HepG2 (cell line): Measurements from ENCODE around the gene MFNG. TPM values are rescaled to one million over a fixed set of nuclear protein-coding genes. Genes with fewer than 3 reads are reported as not detected.

ENCODE experiments used
- HOXA7 ChIP-seq: sonication (generic); formaldehyde crosslinking; IDR thresholded peaks from 2 replicates; pipeline ENCODE4 v1.8.1; 2022; ENCODE audit warnings: mild to moderate bottlenecking, missing genetic modification reagents, moderate library complexity
- KLF9 ChIP-seq: IDR thresholded peaks from 2 replicates; pipeline ENCODE4 v1.6.1; 2016; ENCODE audit warnings: low read depth
- NAIF1 ChIP-seq: sonication (generic); formaldehyde crosslinking; IDR thresholded peaks from 2 replicates; pipeline ENCODE4 v1.5.0; 2020; ENCODE audit warnings: mild to moderate bottlenecking, missing genetic modification reagents, borderline replicate concordance
- PRDM10 ChIP-seq: sonication (generic); formaldehyde crosslinking; IDR thresholded peaks from 2 replicates; pipeline ENCODE4 v1.4.0; 2020; ENCODE audit warnings: low read depth, missing genetic modification reagents
- SMAD3 ChIP-seq: sonication (generic); formaldehyde crosslinking; IDR thresholded peaks from 2 replicates; pipeline ENCODE4 v1.4.0; 2020; ENCODE audit warnings: missing genetic modification reagents
- SMARCC2 ChIP-seq: fragments of 450-650 bp; IDR thresholded peaks from 2 replicates; pipeline ENCODE4 v1.6.1; 2017; ENCODE audit warnings: antibody characterized with exemption, mild to moderate bottlenecking
- SP4 ChIP-seq: sonication (generic); formaldehyde crosslinking; IDR thresholded peaks from 2 replicates; pipeline ENCODE4 v1.8.1; 2023; ENCODE audit warnings: mild to moderate bottlenecking, missing genetic modification reagents
- TBP ChIP-seq: sonication (generic); formaldehyde crosslinking; IDR thresholded peaks from 2 replicates; pipeline ENCODE4 v1.5.0; 2020; ENCODE audit warnings: missing genetic modification reagents
- TFAP4 ChIP-seq: sonication (generic); IDR thresholded peaks from 2 replicates; pipeline ENCODE4 v1.6.1; 2016; ENCODE audit warnings: low read depth, borderline replicate concordance
- ZC3H13 ChIP-seq: sonication (generic); formaldehyde crosslinking; IDR thresholded peaks from 2 replicates; pipeline ENCODE4 v1.8.1; 2023; ENCODE audit warnings: mild to moderate bottlenecking, missing genetic modification reagents, moderate library complexity
- ZMYM4 ChIP-seq: sonication (generic); formaldehyde crosslinking; IDR thresholded peaks from 2 replicates; pipeline ENCODE4 v1.8.1; 2023; ENCODE audit warnings: mild to moderate bottlenecking, missing genetic modification reagents
- ZNF263 ChIP-seq: sonication (generic); formaldehyde crosslinking; IDR thresholded peaks from 2 replicates; pipeline ENCODE4 v1.4.0; 2020; ENCODE audit warnings: missing genetic modification reagents
- ZNF598 ChIP-seq: sonication (generic); formaldehyde crosslinking; IDR thresholded peaks from 2 replicates; pipeline ENCODE4 v1.5.1; 2020; ENCODE audit warnings: mild to moderate bottlenecking, missing genetic modification reagents, borderline replicate concordance
- ZNF672 ChIP-seq: sonication (generic); formaldehyde crosslinking; IDR thresholded peaks from 2 replicates; pipeline ENCODE4 v1.8.1; 2022; ENCODE audit warnings: missing genetic modification reagents
- ZSCAN29 ChIP-seq: sonication (generic); formaldehyde crosslinking; conservative IDR thresholded peaks from 2 replicates; pipeline ENCODE4 v1.4.0; 2020; ENCODE audit warnings: mild to moderate bottlenecking, missing genetic modification reagents
- polyA plus RNA-seq, 8 experiments: library from polyadenylated mRNA; depleted of rRNA in 3 of 8; stranded (reverse) in 7 of 8; unstranded in 1 of 8; fragments of >200 nt; fragmentation: Illumina TruSeq in 4 of 8; extraction: Trizol in 4 of 8; gene quantifications; 2 replicates each; pipeline versions ENCODE4 v1.2.1 to v1.2.3, GENCODE V29; 2011 to 2016; ENCODE audit warnings: low read depth in 4 of 8, missing spikeins in 1 of 8, mixed read lengths in 1 of 8; ENCODE audit not compliant: insufficient read depth in 1 of 8
- total RNA-seq, 5 experiments: library from RNA; depleted of rRNA; stranded (reverse); fragments of >200 nt; fragmentation: Illumina TruSeq; extraction: Trizol; gene quantifications; 2 replicates each; pipeline ENCODE4 v1.2.3, GENCODE V29; 2016; ENCODE audit warnings: low read depth in 1 of 5
- TF ChIP-seq, protein P1 (sequence below): sonication (generic); formaldehyde crosslinking; conservative IDR thresholded peaks from 2 replicates; pipeline ENCODE4 v1.4.0; 2020; ENCODE audit warnings: missing genetic modification reagents
- TF ChIP-seq, protein P2 (sequence below): sonication (generic); formaldehyde crosslinking; IDR thresholded peaks from 2 replicates; pipeline ENCODE4 v1.8.0; 2022; ENCODE audit warnings: mild to moderate bottlenecking, missing genetic modification reagents, borderline replicate concordance
- TF ChIP-seq, protein P3 (sequence below): sonication (generic); formaldehyde crosslinking; IDR thresholded peaks from 2 replicates; pipeline ENCODE4 v1.8.0; 2022; ENCODE audit warnings: missing genetic modification reagents, mild to moderate bottlenecking, moderate library complexity, borderline replicate concordance

Gene MFNG
- total and polyA plus RNA-seq, 2 of the 13 experiments (the other 11 are each of a cell fraction or from before 2014, with no cell fraction given) = 1.0 to 11.7 TPM

DNA sequence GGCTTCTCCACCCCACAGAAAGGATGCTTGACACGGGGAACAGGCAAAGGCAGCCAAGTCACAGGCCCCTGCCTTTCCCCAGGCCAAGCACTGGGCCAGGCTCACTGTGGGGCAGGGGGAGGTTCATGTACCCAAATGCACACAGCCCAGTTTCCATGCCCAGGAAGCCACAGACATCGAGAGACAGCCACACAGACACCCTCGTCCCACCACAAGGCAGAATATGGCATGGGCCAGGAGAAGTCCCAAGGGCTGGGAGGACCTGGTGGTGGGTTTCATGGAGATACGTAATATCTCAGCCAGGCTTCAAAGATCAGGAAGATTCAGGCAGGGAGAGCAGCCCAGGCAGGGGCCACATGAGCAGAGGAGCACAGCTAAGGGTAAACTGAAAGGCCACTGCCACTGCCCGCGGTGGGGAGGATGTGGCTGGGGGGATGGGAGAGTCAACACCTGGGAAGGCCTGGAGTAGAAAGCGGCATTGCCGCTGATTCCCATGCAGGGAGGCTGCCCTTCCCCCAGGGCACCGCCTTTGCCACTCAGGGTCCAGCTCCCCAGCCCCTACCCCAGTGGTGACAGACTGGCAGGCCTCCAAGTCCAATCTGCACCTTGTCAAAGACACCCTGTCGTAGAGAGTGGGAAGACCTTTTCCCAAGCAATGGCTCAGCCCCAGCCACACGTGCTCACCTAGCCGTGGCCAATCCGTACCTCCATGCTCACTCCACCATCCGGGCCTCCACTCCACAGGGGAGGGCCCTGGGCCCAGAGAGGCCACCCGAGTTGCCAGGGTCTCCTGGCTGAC, 2.4 kb upstream of the MFNG start (continued):
- TF ChIP-seq NAIF1 (CRISPR knock-in tag) (no peak), TFAP4 (peak; percentile 67; the same call in 1 of the 2 replicates), ZNF672 (no peak), ZSCAN29 (CRISPR knock-in tag) (0 out of 2 replicates have a peak, but pooled peaks have one; percentile 52), HOXA7 (CRISPR knock-in tag) (no peak), SMAD3 (no peak), ZNF598 (CRISPR knock-in tag) (peak; percentile 86; the same call in 1 of the 2 replicates), ZNF263 (CRISPR knock-in tag) (peak; percentile 88), SMARCC2 (no peak), ZC3H13 (CRISPR knock-in tag) (no peak), ZMYM4 (0 out of 2 replicates have a peak, but pooled peaks have one; percentile 26), PRDM10 (CRISPR knock-in tag) (no peak; the same call in none of the 2 replicates), KLF9 (CRISPR knock-in tag) (no peak), SP4 (CRISPR knock-in tag) (no peak), TBP (CRISPR knock-in tag) (no peak)
- TF ChIP-seq, protein P1, sequence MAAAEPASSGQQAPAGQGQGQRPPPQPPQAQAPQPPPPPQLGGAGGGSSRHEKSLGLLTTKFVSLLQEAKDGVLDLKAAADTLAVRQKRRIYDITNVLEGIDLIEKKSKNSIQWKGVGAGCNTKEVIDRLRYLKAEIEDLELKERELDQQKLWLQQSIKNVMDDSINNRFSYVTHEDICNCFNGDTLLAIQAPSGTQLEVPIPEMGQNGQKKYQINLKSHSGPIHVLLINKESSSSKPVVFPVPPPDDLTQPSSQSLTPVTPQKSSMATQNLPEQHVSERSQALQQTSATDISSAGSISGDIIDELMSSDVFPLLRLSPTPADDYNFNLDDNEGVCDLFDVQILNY (CRISPR knock-in tag) = no peak
- TF ChIP-seq, protein P2, sequence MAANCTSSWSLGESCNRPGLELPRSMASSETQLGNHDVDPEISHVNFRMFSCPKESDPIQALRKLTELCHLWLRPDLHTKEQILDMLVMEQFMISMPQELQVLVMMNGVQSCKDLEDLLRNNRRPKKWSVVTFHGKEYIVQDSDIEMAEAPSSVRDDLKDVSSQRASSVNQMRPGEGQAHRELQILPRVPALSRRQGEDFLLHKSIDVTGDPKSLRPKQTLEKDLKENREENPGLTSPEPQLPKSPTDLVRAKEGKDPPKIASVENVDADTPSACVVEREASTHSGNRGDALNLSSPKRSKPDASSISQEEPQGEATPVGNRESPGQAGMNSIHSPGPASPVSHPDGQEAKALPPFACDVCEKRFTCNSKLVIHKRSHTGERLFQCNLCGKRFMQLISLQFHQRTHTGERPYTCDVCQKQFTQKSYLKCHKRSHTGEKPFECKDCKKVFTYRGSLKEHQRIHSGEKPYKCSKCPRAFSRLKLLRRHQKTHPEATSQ (CRISPR knock-in tag) = no peak
- TF ChIP-seq, protein P3, sequence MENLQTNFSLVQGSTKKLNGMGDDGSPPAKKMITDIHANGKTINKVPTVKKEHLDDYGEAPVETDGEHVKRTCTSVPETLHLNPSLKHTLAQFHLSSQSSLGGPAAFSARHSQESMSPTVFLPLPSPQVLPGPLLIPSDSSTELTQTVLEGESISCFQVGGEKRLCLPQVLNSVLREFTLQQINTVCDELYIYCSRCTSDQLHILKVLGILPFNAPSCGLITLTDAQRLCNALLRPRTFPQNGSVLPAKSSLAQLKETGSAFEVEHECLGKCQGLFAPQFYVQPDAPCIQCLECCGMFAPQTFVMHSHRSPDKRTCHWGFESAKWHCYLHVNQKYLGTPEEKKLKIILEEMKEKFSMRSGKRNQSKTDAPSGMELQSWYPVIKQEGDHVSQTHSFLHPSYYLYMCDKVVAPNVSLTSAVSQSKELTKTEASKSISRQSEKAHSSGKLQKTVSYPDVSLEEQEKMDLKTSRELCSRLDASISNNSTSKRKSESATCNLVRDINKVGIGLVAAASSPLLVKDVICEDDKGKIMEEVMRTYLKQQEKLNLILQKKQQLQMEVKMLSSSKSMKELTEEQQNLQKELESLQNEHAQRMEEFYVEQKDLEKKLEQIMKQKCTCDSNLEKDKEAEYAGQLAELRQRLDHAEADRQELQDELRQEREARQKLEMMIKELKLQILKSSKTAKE (CRISPR knock-in tag) = no peak
